Astrocyte of the spinal cord (primary cell): ENCODE results near the gene SH3RF3.

Source experiments
- DNase-seq: peaks from one replicate; pipeline ENCODE4 v3.0.0; 2011; ENCODE audit warnings: low read depth, low spot score
- H3K4me3 ChIP-seq: 2 replicates; pipeline ENCODE4 v1.5.1; 2011; ENCODE audit warnings: low read depth, mild to moderate bottlenecking, low read length, moderate library complexity
- CTCF ChIP-seq: IDR thresholded peaks from 2 replicates; pipeline ENCODE4 v1.5.1; 2012; ENCODE audit warnings: low read depth, mild to moderate bottlenecking, low read length, inconsistent platforms
- in situ Hi-C: cut with HindIII; loops from 2 replicates; pipeline ENCODE4 v1.10.0; 2017; ENCODE audit warnings: low sequenced_read_pairs

SH3RF3 gene

GRCh38 chr2:109194620-109194937 lies 65.6 kb downstream of the SH3RF3 start:
- in situ Hi-C loops = no loop called here
- DNase-seq = no peak
- no peak overlapping the region for H3K4me3 ChIP-seq
- TF ChIP-seq CTCF = no peak

GRCh38 chr2:109195193-109196045 lies 66.4 kb downstream of the SH3RF3 start:
- DNase-seq = no peak
- in situ Hi-C loops = no loop called here
- H3K4me3 ChIP-seq = no peak overlapping the region
- no peak for TF ChIP-seq CTCF

GRCh38 chr2:109196081-109196875 lies 67.3 kb downstream of the SH3RF3 start:
- in situ Hi-C loops = no loop called here
- no peak for DNase-seq
- H3K4me3 ChIP-seq = no peak overlapping the region
- no peak for TF ChIP-seq CTCF

GRCh38 chr2:109197491-109198418 lies 68.8 kb downstream of the SH3RF3 start:
- no peak overlapping the region for H3K4me3 ChIP-seq
- in situ Hi-C loops = no loop called here
- DNase-seq = no peak
- no peak for TF ChIP-seq CTCF

- TF ChIP-seq CTCF = no peak
- DNase-seq = no peak
- in situ Hi-C loops = no loop called here
- H3K4me3 ChIP-seq = no peak overlapping the region
Measured at GRCh38 chr2:109199790-109200189, 70.8 kb downstream of the SH3RF3 start.
